HFF-Myc (cell line): Measurements from ENCODE around the gene SOCS6.
"Not testable (repeated sequence)": the region's sequence is repeated elsewhere in the genome, so short reads cannot be mapped to it uniquely, and the experiment has no call there.

Experiments
- DNase-seq: peaks from one replicate; pipeline ENCODE4 v3.0.0-alpha.2; 2011; ENCODE audit warnings: low read depth; ENCODE audit errors: extremely low read depth
- H3K4me3 ChIP-seq: replicated peaks from 2 replicates; pipeline ENCODE4 v1.5.1; 2011; ENCODE audit warnings: low read depth, mild to moderate bottlenecking, control low read depth, low read length
- TF ChIP-seq, protein P1 (sequence below): IDR thresholded peaks from 2 replicates; pipeline ENCODE4 v1.5.1; 2012; ENCODE audit warnings: mild to moderate bottlenecking, low read depth, low read length, control low read depth; ENCODE audit errors: missing control alignments

The SOCS6 gene

DNA sequence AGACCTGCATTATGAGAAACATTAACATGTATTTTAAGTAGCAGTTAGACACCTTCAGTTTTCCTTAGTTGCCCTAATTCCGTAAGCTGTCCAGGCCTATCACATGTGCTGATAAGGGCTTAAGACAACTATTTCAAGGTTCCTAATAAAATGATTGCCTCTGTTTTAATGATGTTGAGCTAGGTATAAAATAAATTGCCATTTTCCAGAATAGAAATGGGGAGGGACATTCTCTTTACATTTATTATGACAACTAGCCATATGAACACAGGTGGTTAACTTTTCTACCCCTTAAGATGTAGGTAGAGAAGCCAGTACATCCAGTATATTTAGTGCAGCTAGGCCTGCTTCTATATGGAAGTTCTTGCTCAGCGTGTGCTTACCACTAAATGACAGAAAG lies 65.9 kb downstream of the SOCS6 start:
- TF ChIP-seq, protein P1, sequence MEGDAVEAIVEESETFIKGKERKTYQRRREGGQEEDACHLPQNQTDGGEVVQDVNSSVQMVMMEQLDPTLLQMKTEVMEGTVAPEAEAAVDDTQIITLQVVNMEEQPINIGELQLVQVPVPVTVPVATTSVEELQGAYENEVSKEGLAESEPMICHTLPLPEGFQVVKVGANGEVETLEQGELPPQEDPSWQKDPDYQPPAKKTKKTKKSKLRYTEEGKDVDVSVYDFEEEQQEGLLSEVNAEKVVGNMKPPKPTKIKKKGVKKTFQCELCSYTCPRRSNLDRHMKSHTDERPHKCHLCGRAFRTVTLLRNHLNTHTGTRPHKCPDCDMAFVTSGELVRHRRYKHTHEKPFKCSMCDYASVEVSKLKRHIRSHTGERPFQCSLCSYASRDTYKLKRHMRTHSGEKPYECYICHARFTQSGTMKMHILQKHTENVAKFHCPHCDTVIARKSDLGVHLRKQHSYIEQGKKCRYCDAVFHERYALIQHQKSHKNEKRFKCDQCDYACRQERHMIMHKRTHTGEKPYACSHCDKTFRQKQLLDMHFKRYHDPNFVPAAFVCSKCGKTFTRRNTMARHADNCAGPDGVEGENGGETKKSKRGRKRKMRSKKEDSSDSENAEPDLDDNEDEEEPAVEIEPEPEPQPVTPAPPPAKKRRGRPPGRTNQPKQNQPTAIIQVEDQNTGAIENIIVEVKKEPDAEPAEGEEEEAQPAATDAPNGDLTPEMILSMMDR, result no peak
- H3K4me3 ChIP-seq, result no peak overlapping the region
- no peak for DNase-seq

DNA sequence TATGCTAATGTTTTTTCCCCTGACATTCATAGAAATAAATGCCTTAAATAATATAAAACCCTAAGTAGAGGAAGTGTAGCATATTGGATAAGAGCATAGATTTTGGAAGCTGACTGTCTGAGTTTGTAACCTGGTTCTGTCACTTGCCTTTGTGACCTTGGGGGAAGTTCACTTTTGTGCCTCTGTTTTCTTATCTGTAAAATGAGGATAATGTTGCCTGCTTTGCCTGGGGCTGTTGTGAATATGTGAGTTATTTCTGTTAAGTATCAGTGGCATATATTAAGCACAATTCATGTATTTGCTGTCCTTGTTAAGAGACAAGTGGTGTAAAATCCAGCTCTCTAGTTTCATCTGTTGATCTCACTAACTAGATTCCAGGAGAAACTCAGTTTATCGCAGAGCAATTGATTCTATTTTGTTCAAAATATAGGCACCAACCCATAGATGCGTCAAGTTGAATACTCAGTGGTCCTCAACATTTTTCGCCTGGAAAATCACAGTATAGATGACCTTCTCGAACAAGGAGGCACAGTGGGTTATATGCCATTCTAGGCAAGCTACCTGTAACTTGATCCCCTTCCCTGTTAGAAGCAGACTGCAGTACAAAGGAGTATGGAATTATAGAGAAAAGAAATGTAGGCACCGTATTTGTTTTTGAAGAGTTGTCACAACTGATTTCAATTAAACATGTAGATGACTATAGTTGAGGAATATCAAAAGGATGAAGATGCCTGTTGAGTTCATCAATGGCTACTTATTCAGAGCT lies 67.0 kb downstream of the SOCS6 start:
- H3K4me3 ChIP-seq, result no peak overlapping the region
- DNase-seq, result no peak
- TF ChIP-seq, protein P1, result no peak

DNA sequence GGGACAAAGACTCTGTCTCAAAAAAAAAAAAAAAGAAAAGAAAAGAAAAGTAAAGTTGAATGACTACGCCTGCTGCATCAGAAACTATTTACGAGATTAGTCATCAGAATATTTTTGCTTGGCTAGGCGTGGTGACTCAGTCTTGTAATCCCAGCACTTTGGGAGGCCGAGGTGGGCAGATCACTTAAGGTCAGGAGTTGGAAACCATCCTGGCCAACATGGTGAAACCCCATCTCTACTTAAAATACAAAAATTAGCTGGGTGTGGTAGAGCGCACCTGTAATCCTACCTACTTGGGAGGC lies 69.2 kb downstream of the SOCS6 start:
- not testable (repeated sequence) for H3K4me3 ChIP-seq
- peak; percentile 85 for DNase-seq

DNA sequence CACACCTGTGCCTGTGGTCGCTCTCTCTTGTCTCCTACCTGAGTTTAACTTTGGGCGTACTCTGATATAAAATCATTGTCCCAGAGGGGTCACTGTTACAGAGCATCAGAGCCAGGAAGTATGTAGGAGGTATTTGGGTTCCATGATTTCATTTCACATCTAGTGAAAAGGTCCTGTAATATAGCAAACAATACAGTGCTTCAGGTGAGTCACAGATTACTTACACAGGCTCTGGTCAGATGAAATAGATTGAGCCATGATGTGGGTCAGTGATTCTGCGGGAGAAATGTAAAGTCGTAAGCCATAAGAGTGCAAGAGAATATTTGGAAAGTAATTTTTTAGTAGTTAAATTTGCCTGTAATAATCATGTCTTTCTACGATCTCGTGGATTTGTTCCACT lies 70.2 kb downstream of the SOCS6 start:
- TF ChIP-seq, protein P1, result no peak
- DNase-seq, result no peak
- H3K4me3 ChIP-seq, result no peak overlapping the region

DNA sequence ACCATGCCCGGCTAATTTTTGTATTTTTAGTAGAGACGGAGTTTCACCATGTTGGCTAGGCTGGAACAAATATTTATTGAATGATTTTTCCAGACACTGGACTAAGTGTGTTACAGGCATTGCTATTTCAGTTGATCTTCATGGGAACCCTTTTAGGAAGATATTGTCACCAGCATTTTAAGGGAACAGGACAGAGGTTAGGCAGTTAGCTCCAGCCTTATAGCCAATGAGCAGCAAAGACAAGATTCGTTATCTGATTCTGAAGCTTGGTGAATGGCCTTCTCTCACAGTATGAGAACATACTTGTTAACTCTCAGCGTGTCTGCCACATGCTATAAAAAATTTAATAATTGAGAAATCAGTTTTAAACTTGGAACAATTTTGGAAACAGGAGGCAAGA lies 73.4 kb downstream of the SOCS6 start:
- TF ChIP-seq, protein P1, result no peak
- no peak for DNase-seq
- no peak overlapping the region for H3K4me3 ChIP-seq

DNA sequence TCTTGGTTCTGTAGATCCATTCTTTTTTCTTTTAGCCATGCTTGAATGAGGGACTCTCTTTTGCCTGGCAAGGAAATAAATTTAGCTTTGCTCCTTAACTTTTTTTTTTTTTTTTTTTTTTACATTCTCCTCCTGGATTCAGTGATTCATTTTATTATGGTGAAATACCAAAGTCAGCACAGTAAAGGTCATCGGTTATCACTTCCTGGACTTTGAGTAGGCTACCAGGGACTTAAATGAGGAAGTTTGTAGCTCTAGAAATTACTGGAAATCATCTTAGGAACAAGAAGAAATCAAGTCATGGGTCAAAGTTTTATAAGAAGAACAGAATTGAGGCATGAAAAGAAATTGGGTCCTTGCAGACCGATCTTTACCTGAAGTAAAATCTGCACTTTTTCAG lies 75.0 kb downstream of the SOCS6 start:
- TF ChIP-seq, protein P1, result no peak
- DNase-seq, result no peak
- H3K4me3 ChIP-seq, result no peak overlapping the region

DNA sequence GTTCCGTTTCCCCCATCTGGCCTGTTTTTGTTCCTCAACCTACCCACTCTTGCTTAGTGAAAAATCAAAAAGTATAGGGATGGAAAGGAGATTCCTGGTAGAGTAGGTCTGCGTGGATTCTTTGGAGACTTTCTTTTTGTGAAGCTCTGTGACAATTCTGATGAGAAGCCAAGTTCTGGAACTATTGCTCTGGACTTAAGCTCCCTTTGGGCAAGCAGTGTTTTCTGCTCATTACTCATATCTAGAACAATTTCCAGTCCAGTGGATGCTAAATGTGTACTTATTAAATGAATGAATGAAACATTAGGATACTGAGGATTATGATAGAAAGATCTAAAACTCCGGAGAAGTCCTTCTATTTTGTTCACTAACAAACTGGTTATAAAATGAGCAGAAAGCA lies 76.5 kb downstream of the SOCS6 start:
- TF ChIP-seq, protein P1, result no peak
- H3K4me3 ChIP-seq, result no peak overlapping the region
- DNase-seq, result no peak
